ENCODE data around the gene MARF1. TPM values are rescaled to one million over a fixed set of nuclear protein-coding genes. Genes with fewer than 3 reads are reported as not detected.
"Not testable (repeated sequence)": the region's sequence is repeated elsewhere in the genome, so short reads cannot be mapped to it uniquely, and the experiment has no call there.

MARF1 gene
- polyA plus RNA-seq, 1 donor (not counting 4 experiments of a cell fraction or from before 2014, with no cell fraction given), result 12.5 TPM

- dilution Hi-C loops (cut with MboI; ENCODE audit: extremely low pct_ligation_motif_present, low sequenced_read_pairs), result no loop called here
- H3K79me2 ChIP-seq (ENCODE audit: control insufficient read depth, insufficient read depth, low read length), result peaks cover 87% of the 10 kb centered on the region
Observed at GRCh38 chr16:15658556-15658955, 15.6 kb upstream of the MARF1 start.

GRCh38 chr16:15658149-15658548 lies 15.2 kb upstream of the MARF1 start:
- Histone ChIP-seq H2AFZ (ENCODE audit: control insufficient read depth, low read length) (no peak overlapping the region), H4K20me1 (ENCODE audit: control insufficient read depth, extremely low read depth, insufficient read depth, low read length) (peaks cover 11% of the 10 kb centered on the region), H3K27me3 (ENCODE audit: control insufficient read depth, extremely low read depth, insufficient read depth, low read length) (no peaks in the 10 kb centered on the region), H3K9ac (ENCODE audit: control insufficient read depth, extremely low read depth, insufficient read depth, low read length) (no peak overlapping the region), H3K79me2 (ENCODE audit: control insufficient read depth, insufficient read depth, low read length) (peaks cover 91% of the 10 kb centered on the region), H3K4me1 (ENCODE audit: control insufficient read depth, extremely low read depth, insufficient read depth, low read length) (peaks cover 6% of the 10 kb centered on the region), H3K9me1 (ENCODE audit: control insufficient read depth, extremely low read depth, insufficient read depth, low read length) (peaks cover 3% of the 10 kb centered on the region), H3K4me3 (ENCODE audit: control insufficient read depth in 2 of 3, extremely low read depth in 1 of 3, insufficient read depth in 2 of 3, low read depth in 1 of 3, low read length in 3 of 3) (no peak overlapping the region), H3K36me3 (ENCODE audit: control insufficient read depth in 2 of 2, extremely low read depth in 1 of 2, insufficient read depth in 2 of 2, low read length in 2 of 2) (peaks cover 18 to 26% of the 10 kb centered on the region in 2 experiments), H3K4me2 (ENCODE audit: control insufficient read depth, extremely low read depth, insufficient read depth, low read depth, low read length) (no peak overlapping the region), H3K9me3 (ENCODE audit: control insufficient read depth, low read depth, low read length) (no peaks in the 10 kb centered on the region), H3K27ac (ENCODE audit: control insufficient read depth, insufficient read depth, low read length) (no peak overlapping the region)
- no peak for DNase-seq (ENCODE audit: low read depth, low spot score)
- FAIRE-seq, result no peak
- dilution Hi-C loops (cut with MboI; ENCODE audit: extremely low pct_ligation_motif_present, low sequenced_read_pairs), result no loop called here
- TF ChIP-seq CTCF (optimal IDR thresholded peaks at IDR 0.05 in 1 of 3, IDR thresholded peaks at IDR 0.05 in 1 of 3, conservative IDR thresholded peaks at IDR 0.05 in 1 of 3; ENCODE audit: extremely low read depth in 1 of 3, insufficient read depth in 2 of 3, low read length in 3 of 3) (no peak), EZH2 (IDR thresholded peaks at IDR 0.05; ENCODE audit: low read length) (no peak)

More at GRCh38 chr16:15658556-15658955, 15.6 kb upstream of the MARF1 start:
- no peak overlapping the region for H3K9ac ChIP-seq (ENCODE audit: control insufficient read depth, extremely low read depth, insufficient read depth, low read length)
- H3K9me1 ChIP-seq (ENCODE audit: control insufficient read depth, extremely low read depth, insufficient read depth, low read length), result peaks cover under 1% of the 10 kb centered on the region
- no peak overlapping the region for H3K27ac ChIP-seq (ENCODE audit: control insufficient read depth, insufficient read depth, low read length)
- TF ChIP-seq CTCF (optimal IDR thresholded peaks at IDR 0.05 in 1 of 3, IDR thresholded peaks at IDR 0.05 in 1 of 3, conservative IDR thresholded peaks at IDR 0.05 in 1 of 3; ENCODE audit: extremely low read depth in 1 of 3, insufficient read depth in 2 of 3, low read length in 3 of 3) (no peak), EZH2 (IDR thresholded peaks at IDR 0.05; ENCODE audit: low read length) (no peak)
- no peak overlapping the region for H3K4me2 ChIP-seq (ENCODE audit: control insufficient read depth, extremely low read depth, insufficient read depth, low read depth, low read length)
- H3K4me3 ChIP-seq (ENCODE audit: control insufficient read depth in 2 of 3, extremely low read depth in 1 of 3, insufficient read depth in 2 of 3, low read depth in 1 of 3, low read length in 3 of 3), result no peak overlapping the region
- H2AFZ ChIP-seq (ENCODE audit: control insufficient read depth, low read length), result no peak overlapping the region
- no peaks in the 10 kb centered on the region for H3K27me3 ChIP-seq (ENCODE audit: control insufficient read depth, extremely low read depth, insufficient read depth, low read length)
- H3K36me3 ChIP-seq (ENCODE audit: control insufficient read depth in 2 of 2, extremely low read depth in 1 of 2, insufficient read depth in 2 of 2, low read length in 2 of 2), result peaks cover 20 to 23% of the 10 kb centered on the region in 2 experiments
- no peaks in the 10 kb centered on the region for H3K9me3 ChIP-seq (ENCODE audit: control insufficient read depth, low read depth, low read length)
- DNase-seq (ENCODE audit: low read depth, low spot score) (no peak), FAIRE-seq (no peak)
- H4K20me1 ChIP-seq (ENCODE audit: control insufficient read depth, extremely low read depth, insufficient read depth, low read length), result peaks cover 8% of the 10 kb centered on the region
- peaks cover 2% of the 10 kb centered on the region for H3K4me1 ChIP-seq (ENCODE audit: control insufficient read depth, extremely low read depth, insufficient read depth, low read length)

GRCh38 chr16:15655561-15655960 lies 12.6 kb upstream of the MARF1 start:
- H3K4me2 ChIP-seq (ENCODE audit: control insufficient read depth, extremely low read depth, insufficient read depth, low read depth, low read length); H2AFZ ChIP-seq (ENCODE audit: control insufficient read depth, low read length); H3K27me3 ChIP-seq (ENCODE audit: control insufficient read depth, extremely low read depth, insufficient read depth, low read length); H3K9me1 ChIP-seq (ENCODE audit: control insufficient read depth, extremely low read depth, insufficient read depth, low read length); H3K27ac ChIP-seq (ENCODE audit: control insufficient read depth, insufficient read depth, low read length); FAIRE-seq; DNase-seq (ENCODE audit: low read depth, low spot score); H3K9ac ChIP-seq (ENCODE audit: control insufficient read depth, extremely low read depth, insufficient read depth, low read length); H3K9me3 ChIP-seq (ENCODE audit: control insufficient read depth, low read depth, low read length); H3K4me3 ChIP-seq (ENCODE audit: control insufficient read depth in 2 of 3, extremely low read depth in 1 of 3, insufficient read depth in 2 of 3, low read depth in 1 of 3, low read length in 3 of 3); dilution Hi-C loops (cut with MboI; ENCODE audit: extremely low pct_ligation_motif_present, low sequenced_read_pairs): not testable (repeated sequence)
- Histone ChIP-seq H3K79me2 (ENCODE audit: control insufficient read depth, insufficient read depth, low read length) (peaks cover 94% of the 10 kb centered on the region), H4K20me1 (ENCODE audit: control insufficient read depth, extremely low read depth, insufficient read depth, low read length) (peaks cover 11% of the 10 kb centered on the region), H3K4me1 (ENCODE audit: control insufficient read depth, extremely low read depth, insufficient read depth, low read length) (peaks cover 21% of the 10 kb centered on the region), H3K36me3 (ENCODE audit: control insufficient read depth in 2 of 2, extremely low read depth in 1 of 2, insufficient read depth in 2 of 2, low read length in 2 of 2) (peaks cover 11 to 29% of the 10 kb centered on the region in 2 experiments)
